Smooth muscle cell (in vitro differentiated cells): ENCODE data around the gene MTUS2. TPM values are rescaled to one million over a fixed set of nuclear protein-coding genes. Genes with fewer than 3 reads are reported as not detected.

Source experiments
- DNase-seq: peaks from one replicate; lab custom pipeline; 2025; ENCODE audit not compliant: unreplicated experiment; lab: John Stamatoyannopoulos, UW
- H2AFZ ChIP-seq: fragments of 200-600 bp; sonication (generic); 2 replicates; pipeline ENCODE4 v1.6.0; 2016; ENCODE audit warnings: antibody characterized with exemption, low read depth, mild to moderate bottlenecking
- H3F3A ChIP-seq: fragments of 200-600 bp; sonication (generic); 2 replicates; pipeline ENCODE4 v1.6.0; 2017; ENCODE audit warnings: antibody characterized with exemption, low read depth
- H3K27ac ChIP-seq: fragments of 200-600 bp; sonication (generic); 2 replicates; pipeline ENCODE4 v1.5.1; 2016; ENCODE audit warnings: low read depth, mild to moderate bottlenecking
- H3K27me3 ChIP-seq: fragments of 200-600 bp; sonication (generic); 2 replicates; pipeline ENCODE4 v1.6.1; 2016; ENCODE audit warnings: low read depth, mild to moderate bottlenecking
- H3K36me3 ChIP-seq: fragments of 200-600 bp; sonication (generic); 2 replicates; pipeline ENCODE4 v1.5.1; 2016; ENCODE audit warnings: low read depth
- H3K4me1 ChIP-seq: fragments of 200-600 bp; sonication (generic); 2 replicates; pipeline ENCODE4 v1.5.1; 2016; ENCODE audit warnings: low read depth
- H3K4me2 ChIP-seq: fragments of 200-600 bp; sonication (generic); 2 replicates; pipeline ENCODE4 v1.6.0; 2016; ENCODE audit warnings: mild to moderate bottlenecking
- H3K4me3 ChIP-seq: fragments of 200-600 bp; sonication (generic); 2 replicates; pipeline ENCODE4 v1.5.1; 2016; ENCODE audit warnings: mild to moderate bottlenecking
- H3K79me2 ChIP-seq: fragments of 200-600 bp; sonication (generic); 2 replicates; pipeline ENCODE4 v1.6.0; 2016; ENCODE audit warnings: low read depth, mild to moderate bottlenecking
- H3K9ac ChIP-seq: fragments of 200-600 bp; sonication (generic); 2 replicates; pipeline ENCODE4 v1.6.0; 2016; ENCODE audit warnings: low read depth
- H3K9me3 ChIP-seq: fragments of 200-600 bp; sonication (generic); replicated peaks from 2 replicates; pipeline ENCODE4 v1.5.1; 2016; ENCODE audit warnings: low read depth
- H4K20me1 ChIP-seq: fragments of 200-600 bp; sonication (generic); 2 replicates; pipeline ENCODE4 v1.6.0; 2016; ENCODE audit warnings: low read depth
- CTCF ChIP-seq: fragments of 200-600 bp; sonication (generic); IDR thresholded peaks from 2 replicates; pipeline ENCODE4 v1.5.1; 2017; ENCODE audit warnings: borderline replicate concordance, mild to moderate bottlenecking, antibody characterized with exemption; ENCODE audit not compliant: insufficient read depth, poor library complexity, severe bottlenecking
- WGBS: methylation state at CpG from one replicate; pipeline ENCODE4 v1.1.7; 2016; ENCODE audit warnings: low lambda C conversion rate; 5-methylcytosine and 5-hydroxymethylcytosine counted together
- polyA plus RNA-seq: library from polyadenylated mRNA; unstranded; fragments of >200 nt; fragmentation: Nextera tagmentation; extraction: Ambion mirVana; gene quantifications from 2 replicates; pipeline ENCODE4 v1.2.1, GENCODE V29; 2016
- total RNA-seq: library from RNA; depleted of rRNA; stranded (reverse); fragments of >200 nt; gene quantifications from 2 replicates; pipeline ENCODE4 v1.2.3, GENCODE V29; 2014

MTUS2 gene
- total and polyA plus RNA-seq, 2 experiments from 2014 or later, result 0.06 to 0.63 TPM

DNA sequence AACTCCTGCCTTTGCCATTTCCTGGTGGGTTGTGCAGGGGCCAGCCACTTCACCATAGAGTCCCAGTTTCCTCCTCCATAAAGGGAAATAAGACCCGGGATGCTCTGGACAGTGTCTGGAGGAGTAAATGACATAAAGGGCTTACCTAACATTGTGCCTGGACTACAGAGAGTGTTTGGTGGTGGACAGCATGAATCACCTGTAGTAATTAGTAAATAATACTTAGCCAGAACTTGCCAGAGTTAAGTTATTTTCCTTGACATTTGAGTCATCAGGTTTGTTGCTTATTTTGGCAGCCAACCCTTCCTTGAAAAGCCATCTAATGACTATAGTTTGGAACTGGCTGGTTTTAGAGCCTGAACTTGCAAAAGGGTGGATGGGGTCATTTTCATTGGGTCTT, 616.2 kb downstream of the MTUS2 start:
- Histone ChIP-seq H2AFZ (no peak overlapping the region), H3K27ac (peak overlapping the region; percentile 94), H3K4me3 (no peak overlapping the region), H3K4me1 (no peaks in the 10 kb centered on the region), H3K27me3 (no peaks in the 10 kb centered on the region), H3K79me2 (no peaks in the 10 kb centered on the region), H4K20me1 (no peaks in the 10 kb centered on the region), H3F3A (peaks cover 27% of the 10 kb centered on the region), H3K4me2 (peak overlapping the region; percentile 71), H3K9ac (no peak overlapping the region), H3K9me3 (no peaks in the 10 kb centered on the region), H3K36me3 (no peaks in the 10 kb centered on the region)
- TF ChIP-seq CTCF, result no peak
- 48% methylated on average over 1 of the region's 1 CpG for WGBS
- DNase-seq, result no peak

DNA sequence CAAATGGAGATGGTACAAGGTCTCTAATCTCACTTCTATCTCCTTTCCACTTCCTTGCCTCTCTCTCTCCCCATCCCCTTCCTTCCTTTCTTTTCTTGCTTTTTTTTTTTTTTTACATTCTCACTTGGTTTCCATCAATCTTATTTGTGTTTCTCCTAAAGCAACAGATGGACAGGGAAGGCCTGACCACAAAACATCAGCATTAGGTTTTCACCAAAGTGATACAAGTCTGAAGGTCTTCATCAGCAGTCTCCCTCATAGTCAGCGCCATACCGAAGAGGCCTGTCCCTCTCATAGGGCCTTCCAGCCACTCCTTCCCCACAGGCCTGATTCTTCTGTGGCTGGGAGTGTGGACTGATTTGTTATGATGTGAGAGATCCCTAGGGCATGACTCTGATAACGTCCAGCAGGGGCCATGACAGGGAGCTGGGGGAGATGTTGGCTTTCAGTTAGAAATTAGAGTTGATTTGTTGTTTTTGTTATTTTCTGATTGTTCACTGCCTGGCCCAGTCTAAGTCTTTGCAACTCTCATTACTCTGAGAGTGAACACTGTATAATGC, 616.7 kb downstream of the MTUS2 start:
- no peak for TF ChIP-seq CTCF
- H3K4me2 ChIP-seq, result peak overlapping the region; percentile 8
- H3K27me3 ChIP-seq, result no peaks in the 10 kb centered on the region
- H3K36me3 ChIP-seq, result no peaks in the 10 kb centered on the region
- 46% methylated on average over 3 of the region's 3 CpGs for WGBS
- H3K4me3 ChIP-seq, result no peak overlapping the region
- no peak overlapping the region for H3K9ac ChIP-seq
- no peaks in the 10 kb centered on the region for H4K20me1 ChIP-seq
- H3K4me1 ChIP-seq, result no peaks in the 10 kb centered on the region
- H3F3A ChIP-seq, result peaks cover 27% of the 10 kb centered on the region
- H2AFZ ChIP-seq, result no peak overlapping the region
- peak overlapping the region; percentile 94 for H3K27ac ChIP-seq
- DNase-seq, result no peak
- no peaks in the 10 kb centered on the region for H3K9me3 ChIP-seq
- no peaks in the 10 kb centered on the region for H3K79me2 ChIP-seq

DNA sequence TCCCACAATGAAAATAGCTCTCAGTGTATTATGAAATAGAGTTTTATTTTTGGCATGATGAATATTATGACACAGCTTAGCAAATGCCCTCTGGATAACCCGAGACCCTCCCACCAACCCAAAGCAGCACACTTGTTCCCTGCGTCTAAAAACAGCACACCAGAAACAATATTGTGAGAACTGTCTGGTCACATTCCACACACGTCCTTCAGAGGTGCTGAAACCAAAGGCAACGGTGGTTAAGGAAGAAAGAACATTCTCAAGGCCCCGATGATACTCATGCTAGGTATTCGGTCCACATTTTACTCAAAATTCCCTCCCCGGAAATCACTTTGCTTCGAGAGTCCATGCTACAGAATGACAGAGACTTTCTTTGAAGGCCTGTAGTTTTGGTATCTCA, 618.6 kb downstream of the MTUS2 start:
- Histone ChIP-seq H3K36me3 (no peaks in the 10 kb centered on the region), H3K27me3 (no peaks in the 10 kb centered on the region), H2AFZ (no peak overlapping the region), H3K9ac (no peak overlapping the region), H3K9me3 (no peaks in the 10 kb centered on the region), H3K4me1 (no peaks in the 10 kb centered on the region), H3F3A (peaks cover 24% of the 10 kb centered on the region), H3K4me3 (no peak overlapping the region), H3K4me2 (no peak overlapping the region), H4K20me1 (no peaks in the 10 kb centered on the region), H3K79me2 (no peaks in the 10 kb centered on the region), H3K27ac (no peak overlapping the region)
- no peak for DNase-seq
- 64% methylated on average over 8 of the region's 8 CpGs for WGBS
- TF ChIP-seq CTCF, result no peak

- Histone ChIP-seq H4K20me1 (no peaks in the 10 kb centered on the region), H3K27ac (no peak overlapping the region), H3K27me3 (no peaks in the 10 kb centered on the region), H3K4me3 (no peak overlapping the region), H3K79me2 (no peaks in the 10 kb centered on the region), H3F3A (peaks cover 16% of the 10 kb centered on the region), H2AFZ (no peak overlapping the region), H3K36me3 (no peaks in the 10 kb centered on the region), H3K9ac (no peak overlapping the region), H3K4me2 (no peak overlapping the region), H3K4me1 (no peaks in the 10 kb centered on the region), H3K9me3 (no peaks in the 10 kb centered on the region)
- no peak for TF ChIP-seq CTCF
- no peak for DNase-seq
- 81% methylated on average over 10 of the region's 10 CpGs for WGBS
These were observed 619.7 kb downstream of the MTUS2 start for GRCh38 chr13:29439601-29440388.
